ENCODE measurements around the gene SNAP91.
"Not testable (repeated sequence)": the region's sequence is repeated elsewhere in the genome, so short reads cannot be mapped to it uniquely, and the experiment has no call there.

The SNAP91 gene, protein sequence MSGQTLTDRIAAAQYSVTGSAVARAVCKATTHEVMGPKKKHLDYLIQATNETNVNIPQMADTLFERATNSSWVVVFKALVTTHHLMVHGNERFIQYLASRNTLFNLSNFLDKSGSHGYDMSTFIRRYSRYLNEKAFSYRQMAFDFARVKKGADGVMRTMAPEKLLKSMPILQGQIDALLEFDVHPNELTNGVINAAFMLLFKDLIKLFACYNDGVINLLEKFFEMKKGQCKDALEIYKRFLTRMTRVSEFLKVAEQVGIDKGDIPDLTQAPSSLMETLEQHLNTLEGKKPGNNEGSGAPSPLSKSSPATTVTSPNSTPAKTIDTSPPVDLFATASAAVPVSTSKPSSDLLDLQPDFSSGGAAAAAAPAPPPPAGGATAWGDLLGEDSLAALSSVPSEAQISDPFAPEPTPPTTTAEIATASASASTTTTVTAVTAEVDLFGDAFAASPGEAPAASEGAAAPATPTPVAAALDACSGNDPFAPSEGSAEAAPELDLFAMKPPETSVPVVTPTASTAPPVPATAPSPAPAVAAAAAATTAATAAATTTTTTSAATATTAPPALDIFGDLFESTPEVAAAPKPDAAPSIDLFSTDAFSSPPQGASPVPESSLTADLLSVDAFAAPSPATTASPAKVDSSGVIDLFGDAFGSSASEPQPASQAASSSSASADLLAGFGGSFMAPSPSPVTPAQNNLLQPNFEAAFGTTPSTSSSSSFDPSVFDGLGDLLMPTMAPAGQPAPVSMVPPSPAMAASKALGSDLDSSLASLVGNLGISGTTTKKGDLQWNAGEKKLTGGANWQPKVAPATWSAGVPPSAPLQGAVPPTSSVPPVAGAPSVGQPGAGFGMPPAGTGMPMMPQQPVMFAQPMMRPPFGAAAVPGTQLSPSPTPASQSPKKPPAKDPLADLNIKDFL

DNA sequence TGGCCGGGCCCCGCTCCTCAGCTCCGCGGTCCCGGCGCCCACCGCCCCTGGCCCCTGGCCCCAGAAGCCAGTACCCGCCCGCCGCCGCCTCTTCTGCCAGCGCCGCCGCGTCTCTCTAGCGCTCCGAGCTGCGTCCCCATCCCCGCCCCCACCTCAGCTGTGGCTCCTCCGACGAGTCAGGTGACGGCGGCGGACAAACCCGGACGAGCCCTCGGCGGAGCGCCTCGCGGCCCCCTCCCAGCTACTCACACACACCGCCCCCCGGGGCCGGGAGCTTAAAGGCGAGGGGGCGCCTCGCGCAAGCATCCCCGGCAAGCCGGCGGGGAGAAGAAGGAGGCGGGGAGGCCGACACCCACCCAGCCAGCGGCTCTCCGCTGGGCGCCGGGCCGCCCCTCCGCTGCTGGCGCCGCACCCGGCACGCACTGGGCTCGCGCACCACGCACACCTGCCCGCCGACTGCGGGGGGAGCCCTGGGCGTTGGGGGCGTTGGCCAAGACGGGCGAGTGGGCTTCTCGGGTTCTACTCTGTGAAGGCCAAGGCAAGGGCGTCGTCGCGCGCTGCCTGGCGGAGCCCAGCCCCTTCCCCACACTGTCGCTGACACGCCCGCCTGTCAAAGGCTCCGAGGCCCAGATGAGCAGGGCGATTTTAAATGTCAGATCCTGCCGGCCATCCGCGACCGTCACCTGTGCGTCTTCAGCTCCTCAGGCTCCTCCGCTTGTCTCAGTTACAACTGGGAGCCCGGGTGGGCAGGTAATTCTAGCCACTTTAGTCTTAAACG is at the start of gene SNAP91:
Gene SNAP91, minus strand, starts transcription at position 132 of the 778 bp plus-strand sequence. CDS start 1,174 bp downstream, outside the sequence.
- Mint-ChIP-seq H3K9me3 (peaks cover 7% of the 10 kb centered on the region), H3K27me3 (peaks cover 50% of the 10 kb centered on the region), H3K4me1 (ENCODE audit: low read depth) (peaks cover 4% of the 10 kb centered on the region), H3K27ac (no peak within 1 kb of the TSS), H3K4me3 (peak within 1 kb of the TSS; percentile 61), H3K36me3 (ENCODE audit: low read depth) (no peaks in the 10 kb centered on the region)
- peak; percentile 29 for DNase-seq

DNA sequence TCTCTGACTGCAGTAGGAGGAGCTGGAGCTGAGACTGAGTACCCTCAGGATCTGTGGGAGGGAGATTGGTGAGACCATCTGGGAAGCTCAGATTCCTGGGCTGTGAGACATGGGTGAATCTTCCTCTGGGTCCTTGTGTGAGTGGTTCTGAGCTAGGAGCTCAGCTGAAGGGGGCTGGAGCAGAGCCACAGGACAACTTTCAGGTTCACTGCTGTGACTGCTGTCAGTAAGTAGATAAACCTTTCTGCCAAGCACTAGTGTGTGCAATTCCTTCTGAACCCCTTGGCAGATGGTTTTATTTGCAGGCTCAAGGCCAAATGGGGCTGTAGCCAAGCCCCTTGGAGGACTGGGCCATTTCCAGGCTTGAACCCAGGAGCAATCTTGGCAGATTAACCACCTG is 49.6 kb upstream of the SNAP91 start:
- Mint-ChIP-seq H3K27ac (no peak overlapping the region), H3K9me3 (peaks cover 23% of the 10 kb centered on the region), H3K4me1 (ENCODE audit: low read depth) (no peaks in the 10 kb centered on the region), H3K36me3 (ENCODE audit: low read depth) (no peaks in the 10 kb centered on the region), H3K4me3 (no peak overlapping the region), H3K27me3 (no peaks in the 10 kb centered on the region)
- DNase-seq: no peak

GRCh38 chr6:83757021-83757420 is 48.1 kb upstream of the SNAP91 start:
- H3K27ac Mint-ChIP-seq: no peak overlapping the region
- no peaks in the 10 kb centered on the region for H3K4me1 Mint-ChIP-seq (ENCODE audit: low read depth)
- no peak overlapping the region for H3K4me3 Mint-ChIP-seq
- H3K9me3 Mint-ChIP-seq: peaks cover 27% of the 10 kb centered on the region
- no peaks in the 10 kb centered on the region for H3K27me3 Mint-ChIP-seq
- DNase-seq: no peak
- H3K36me3 Mint-ChIP-seq (ENCODE audit: low read depth): no peaks in the 10 kb centered on the region

DNA sequence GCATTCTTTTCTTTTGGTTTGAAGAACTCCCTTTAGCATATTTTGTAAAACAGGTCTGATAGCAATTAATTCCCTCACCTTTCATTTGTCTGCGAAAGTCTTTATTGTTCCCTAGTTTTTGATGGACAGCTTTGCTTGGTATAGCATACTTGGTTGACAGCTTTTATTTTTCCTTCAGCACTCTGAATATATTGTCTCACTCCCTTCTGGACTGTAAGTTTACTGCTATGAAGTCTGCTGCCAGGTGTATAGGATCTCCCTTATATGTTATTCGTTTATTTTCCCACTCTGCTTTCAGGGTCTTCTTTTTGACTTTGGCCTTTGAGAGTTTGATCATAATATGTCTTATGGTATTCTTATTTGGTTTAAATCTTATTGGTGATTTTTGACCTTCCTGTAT is 47.7 kb upstream of the SNAP91 start:
- H3K4me1 Mint-ChIP-seq (ENCODE audit: low read depth): no peaks in the 10 kb centered on the region
- DNase-seq: no peak
- no peak overlapping the region for H3K27ac Mint-ChIP-seq
- no peaks in the 10 kb centered on the region for H3K27me3 Mint-ChIP-seq
- no peak overlapping the region for H3K4me3 Mint-ChIP-seq
- peaks cover 27% of the 10 kb centered on the region for H3K9me3 Mint-ChIP-seq
- no peaks in the 10 kb centered on the region for H3K36me3 Mint-ChIP-seq (ENCODE audit: low read depth)

DNA sequence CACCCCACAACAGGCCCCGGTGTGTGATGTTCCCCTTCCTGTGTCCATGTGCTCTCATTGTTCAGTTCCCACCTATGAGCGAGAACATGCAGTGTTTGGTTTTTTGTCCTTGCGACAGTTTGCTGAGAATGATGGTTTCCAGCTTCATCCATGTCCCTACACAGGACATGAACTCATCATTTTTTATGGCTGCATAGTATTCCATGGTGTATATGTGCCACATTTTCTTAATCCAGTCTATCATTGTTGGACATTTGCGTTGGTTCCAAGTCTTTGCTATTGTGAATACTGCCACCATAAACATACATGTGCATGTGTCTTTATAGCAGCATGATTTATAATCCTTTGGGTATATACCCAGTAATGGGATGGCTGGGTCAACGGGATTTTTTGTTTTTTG is 43.5 kb upstream of the SNAP91 start:
- not testable (repeated sequence) for H3K36me3 Mint-ChIP-seq (ENCODE audit: low read depth)
- H3K9me3 Mint-ChIP-seq: peaks cover 24% of the 10 kb centered on the region

DNA sequence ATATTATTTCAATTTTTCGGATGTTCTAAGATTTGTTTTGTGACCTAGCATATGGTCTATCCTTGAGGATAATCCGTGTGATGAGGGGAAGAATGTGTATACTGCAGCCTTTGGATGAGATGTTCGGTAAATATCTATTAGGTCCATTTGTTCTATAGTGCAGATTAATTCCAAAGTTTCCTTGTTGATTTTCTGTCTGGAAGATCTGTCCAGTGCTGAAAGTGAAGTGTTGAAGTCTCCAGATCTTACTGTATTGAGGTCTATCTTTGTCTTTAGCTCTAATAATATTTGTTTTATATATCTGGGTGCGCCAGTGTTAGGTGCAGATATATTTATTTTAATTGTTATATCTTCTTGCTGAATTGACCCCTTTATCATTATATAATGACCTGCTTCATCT is 32.2 kb upstream of the SNAP91 start:
- Mint-ChIP-seq H3K36me3 (ENCODE audit: low read depth) (no peaks in the 10 kb centered on the region), H3K27me3 (peaks cover 4% of the 10 kb centered on the region), H3K9me3 (no peaks in the 10 kb centered on the region), H3K4me1 (ENCODE audit: low read depth) (no peaks in the 10 kb centered on the region), H3K27ac (no peak overlapping the region), H3K4me3 (no peak overlapping the region)
- no peak for DNase-seq

More for the DNA sequence above, 43.5 kb upstream of the SNAP91 start:
- not testable (repeated sequence) for DNase-seq; H3K27ac Mint-ChIP-seq; H3K4me3 Mint-ChIP-seq; H3K4me1 Mint-ChIP-seq (ENCODE audit: low read depth); H3K27me3 Mint-ChIP-seq

DNA sequence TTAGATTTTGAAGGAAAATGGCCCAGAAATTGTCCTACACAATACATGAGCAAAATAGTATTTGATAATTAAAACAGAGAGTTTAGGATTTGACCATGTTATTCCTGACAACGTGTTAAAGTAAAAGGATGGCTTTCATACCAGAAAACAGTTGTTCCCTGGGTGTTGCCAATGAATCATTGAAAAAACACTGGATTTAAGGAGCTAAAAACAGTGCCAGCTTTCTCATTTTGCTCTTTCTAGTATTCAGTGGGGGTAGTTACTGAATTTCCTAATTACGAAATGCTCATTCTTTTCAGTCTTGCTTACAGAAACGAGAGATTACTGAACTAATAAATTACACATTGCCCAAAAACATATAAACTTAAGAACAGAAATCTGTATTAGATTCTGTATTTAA is 26.6 kb upstream of the SNAP91 start:
- no peaks in the 10 kb centered on the region for H3K36me3 Mint-ChIP-seq (ENCODE audit: low read depth)

DNA sequence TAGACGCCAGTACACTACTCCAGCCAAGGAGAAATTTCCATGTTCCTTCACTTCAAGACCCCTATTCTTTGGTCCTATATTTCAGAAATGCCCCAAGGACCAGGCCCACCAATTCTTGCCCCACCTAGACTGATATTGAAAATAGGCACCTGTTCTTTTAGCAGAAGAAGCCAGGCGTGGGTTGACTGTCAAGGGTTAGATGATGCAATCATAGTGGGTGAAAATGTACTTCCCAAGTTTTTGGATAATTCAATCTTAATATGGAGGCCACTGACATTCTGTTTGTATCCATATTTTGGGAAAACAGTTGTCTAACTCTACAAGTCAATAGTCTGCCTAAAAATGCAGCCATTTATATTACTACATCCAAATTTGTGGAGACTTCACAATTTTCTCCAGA is 21.0 kb upstream of the SNAP91 start:
- Mint-ChIP-seq H3K4me1 (ENCODE audit: low read depth) (no peaks in the 10 kb centered on the region), H3K9me3 (no peaks in the 10 kb centered on the region), H3K36me3 (ENCODE audit: low read depth) (no peaks in the 10 kb centered on the region), H3K27me3 (no peaks in the 10 kb centered on the region), H3K4me3 (no peak overlapping the region), H3K27ac (no peak overlapping the region)
- DNase-seq: no peak

More for the DNA sequence above, 26.6 kb upstream of the SNAP91 start:
- H3K4me3 Mint-ChIP-seq: no peak overlapping the region
- no peak overlapping the region for H3K27ac Mint-ChIP-seq
- H3K27me3 Mint-ChIP-seq: no peaks in the 10 kb centered on the region
- no peaks in the 10 kb centered on the region for H3K9me3 Mint-ChIP-seq
- DNase-seq: no peak
- H3K4me1 Mint-ChIP-seq (ENCODE audit: low read depth): no peaks in the 10 kb centered on the region

DNA sequence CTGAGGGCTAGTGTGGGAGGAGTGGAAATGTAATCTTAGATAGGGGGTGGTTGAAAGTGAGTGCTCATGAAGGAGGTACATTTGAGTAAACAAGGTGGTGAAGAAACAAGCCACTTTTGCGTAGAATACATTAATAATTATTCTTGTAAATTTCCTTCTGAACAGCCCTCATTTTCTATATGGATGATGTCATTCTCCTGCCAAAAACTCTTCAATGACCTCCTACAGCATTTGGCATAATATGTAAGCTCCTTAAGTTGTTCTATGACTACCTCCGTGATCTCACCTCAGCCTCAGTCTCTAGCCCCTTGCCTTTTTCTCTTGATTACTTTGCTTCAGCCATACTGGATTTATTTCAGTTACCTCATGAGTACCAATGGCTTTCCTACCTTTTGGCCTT is 14.0 kb upstream of the SNAP91 start:
- no peak overlapping the region for H3K4me3 Mint-ChIP-seq
- no peaks in the 10 kb centered on the region for H3K36me3 Mint-ChIP-seq (ENCODE audit: low read depth)
- no peaks in the 10 kb centered on the region for H3K4me1 Mint-ChIP-seq (ENCODE audit: low read depth)
- no peaks in the 10 kb centered on the region for H3K9me3 Mint-ChIP-seq
- DNase-seq: no peak
- H3K27me3 Mint-ChIP-seq: no peaks in the 10 kb centered on the region
- H3K27ac Mint-ChIP-seq: no peak overlapping the region

- Mint-ChIP-seq H3K4me1 (ENCODE audit: low read depth) (no peaks in the 10 kb centered on the region), H3K27me3 (no peaks in the 10 kb centered on the region), H3K27ac (no peak overlapping the region), H3K36me3 (ENCODE audit: low read depth) (no peaks in the 10 kb centered on the region), H3K4me3 (no peak overlapping the region), H3K9me3 (no peaks in the 10 kb centered on the region)
- no peak for DNase-seq
Observed at GRCh38 chr6:83717809-83718208, 8.9 kb upstream of the SNAP91 start.

GRCh38 chr6:83711958-83712357 is 3.1 kb upstream of the SNAP91 start:
- H3K4me1 Mint-ChIP-seq (ENCODE audit: low read depth): peaks cover 4% of the 10 kb centered on the region
- H3K27ac Mint-ChIP-seq: no peak overlapping the region
- peaks cover 7% of the 10 kb centered on the region for H3K9me3 Mint-ChIP-seq
- peaks cover 32% of the 10 kb centered on the region for H3K27me3 Mint-ChIP-seq
- no peaks in the 10 kb centered on the region for H3K36me3 Mint-ChIP-seq (ENCODE audit: low read depth)
- no peak for DNase-seq
- H3K4me3 Mint-ChIP-seq: no peak overlapping the region

DNA sequence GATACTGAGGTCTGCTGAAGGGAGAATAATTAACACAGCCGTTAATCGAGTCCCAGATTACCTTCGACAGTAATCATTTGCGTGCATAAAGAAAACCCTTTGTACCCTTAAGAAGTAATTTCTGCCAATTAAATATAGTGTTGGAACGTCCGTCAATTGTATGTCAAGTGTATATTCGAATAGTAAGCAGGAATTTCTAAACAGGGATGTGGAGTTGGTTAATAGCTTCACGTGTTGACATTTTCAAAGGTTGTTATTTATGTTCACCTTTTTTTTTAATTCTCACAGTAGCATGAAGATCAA is 798 bp upstream of the SNAP91 start:
- H3K27me3 Mint-ChIP-seq: peaks cover 50% of the 10 kb centered on the region
- no peaks in the 10 kb centered on the region for H3K36me3 Mint-ChIP-seq (ENCODE audit: low read depth)
- H3K9me3 Mint-ChIP-seq: peaks cover 7% of the 10 kb centered on the region
- H3K4me3 Mint-ChIP-seq: no peak overlapping the region
- no peak overlapping the region for H3K27ac Mint-ChIP-seq
- peaks cover 4% of the 10 kb centered on the region for H3K4me1 Mint-ChIP-seq (ENCODE audit: low read depth)
- DNase-seq: no peak

- Mint-ChIP-seq H3K9me3 (peaks cover 7% of the 10 kb centered on the region), H3K27me3 (peaks cover 50% of the 10 kb centered on the region), H3K36me3 (ENCODE audit: low read depth) (no peaks in the 10 kb centered on the region), H3K4me3 (no peak overlapping the region), H3K4me1 (ENCODE audit: low read depth) (peaks cover 4% of the 10 kb centered on the region), H3K27ac (no peak overlapping the region)
- DNase-seq: no peak
Observed at GRCh38 chr6:83708546-83708969, 343 bp downstream of the SNAP91 start.

- Mint-ChIP-seq H3K4me1 (ENCODE audit: low read depth) (peaks cover 4% of the 10 kb centered on the region), H3K4me3 (no peak overlapping the region), H3K27me3 (peaks cover 50% of the 10 kb centered on the region), H3K36me3 (ENCODE audit: low read depth) (no peaks in the 10 kb centered on the region), H3K27ac (no peak overlapping the region), H3K9me3 (peaks cover 7% of the 10 kb centered on the region)
- no peak for DNase-seq
Observed at GRCh38 chr6:83707829-83708545, 914 bp downstream of the SNAP91 start.

Data from activated T-cell treated with anti-CD3 and anti-CD28 coated beads, Interleukin-2, amount 50 U/mL, for 24 hours (primary cell).